LNCaP clone FGC (cell line): ENCODE data around the gene PDZD4.

ENCODE experiments used
- DNase-seq: peaks from one replicate; pipeline ENCODE4 v3.0.0-alpha.2; 2011; ENCODE audit warnings: low read depth
- H3K4me3 ChIP-seq: 2 replicates; pipeline ENCODE4 v1.5.1; 2011; ENCODE audit warnings: mild to moderate bottlenecking, low read depth, low read length, control low read depth
- TF ChIP-seq, protein P1 (sequence below): IDR thresholded peaks from 2 replicates; pipeline ENCODE4 v1.5.1; 2012; ENCODE audit warnings: mild to moderate bottlenecking; ENCODE audit not compliant: control insufficient read depth, insufficient read depth; ENCODE audit errors: extremely low read depth

Gene PDZD4

DNA sequence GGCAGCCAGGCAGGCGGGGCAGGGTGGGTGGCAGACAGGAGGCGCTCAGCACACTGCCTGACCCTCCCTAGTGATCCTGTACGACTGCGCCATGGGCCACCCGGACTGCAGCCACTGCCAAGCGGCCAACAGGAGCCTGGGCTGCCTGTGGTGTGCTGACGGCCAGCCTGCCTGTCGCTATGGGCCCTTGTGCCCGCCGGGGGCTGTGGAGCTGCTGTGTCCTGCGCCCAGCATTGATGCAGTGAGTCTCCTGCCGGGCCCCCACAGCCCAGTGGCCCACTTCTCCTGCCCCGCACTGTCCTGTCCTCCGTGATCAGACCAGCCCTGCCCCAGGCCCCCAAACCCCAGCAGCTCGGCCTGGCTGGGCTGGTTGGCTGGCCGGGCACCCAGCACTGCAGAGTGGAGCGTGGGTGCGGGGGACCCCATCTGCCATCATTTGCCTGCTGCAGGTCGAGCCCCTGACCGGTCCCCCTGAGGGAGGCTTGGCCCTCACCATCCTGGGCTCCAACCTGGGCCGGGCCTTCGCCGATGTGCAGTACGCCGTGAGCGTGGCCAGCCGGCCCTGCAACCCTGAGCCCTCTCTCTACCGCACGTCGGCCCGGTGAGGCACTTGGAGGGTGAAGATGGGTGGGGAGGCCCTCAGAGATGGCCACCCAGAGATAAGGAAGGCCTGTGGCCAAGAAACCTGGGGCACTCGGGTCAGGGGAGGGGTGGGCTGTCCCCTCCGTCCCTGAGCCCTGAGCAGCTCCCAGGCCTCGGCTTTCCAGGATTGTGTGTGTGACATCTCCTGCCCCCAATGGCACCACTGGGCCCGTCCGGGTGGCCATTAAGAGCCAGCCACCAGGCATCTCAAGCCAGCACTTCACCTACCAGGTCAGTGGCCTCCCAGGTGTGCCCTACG lies 58.7 kb downstream of the PDZD4 start:
- no peak for DNase-seq
- H3K4me3 ChIP-seq = no peak overlapping the region
- TF ChIP-seq, protein P1, sequence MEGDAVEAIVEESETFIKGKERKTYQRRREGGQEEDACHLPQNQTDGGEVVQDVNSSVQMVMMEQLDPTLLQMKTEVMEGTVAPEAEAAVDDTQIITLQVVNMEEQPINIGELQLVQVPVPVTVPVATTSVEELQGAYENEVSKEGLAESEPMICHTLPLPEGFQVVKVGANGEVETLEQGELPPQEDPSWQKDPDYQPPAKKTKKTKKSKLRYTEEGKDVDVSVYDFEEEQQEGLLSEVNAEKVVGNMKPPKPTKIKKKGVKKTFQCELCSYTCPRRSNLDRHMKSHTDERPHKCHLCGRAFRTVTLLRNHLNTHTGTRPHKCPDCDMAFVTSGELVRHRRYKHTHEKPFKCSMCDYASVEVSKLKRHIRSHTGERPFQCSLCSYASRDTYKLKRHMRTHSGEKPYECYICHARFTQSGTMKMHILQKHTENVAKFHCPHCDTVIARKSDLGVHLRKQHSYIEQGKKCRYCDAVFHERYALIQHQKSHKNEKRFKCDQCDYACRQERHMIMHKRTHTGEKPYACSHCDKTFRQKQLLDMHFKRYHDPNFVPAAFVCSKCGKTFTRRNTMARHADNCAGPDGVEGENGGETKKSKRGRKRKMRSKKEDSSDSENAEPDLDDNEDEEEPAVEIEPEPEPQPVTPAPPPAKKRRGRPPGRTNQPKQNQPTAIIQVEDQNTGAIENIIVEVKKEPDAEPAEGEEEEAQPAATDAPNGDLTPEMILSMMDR = no peak

DNA sequence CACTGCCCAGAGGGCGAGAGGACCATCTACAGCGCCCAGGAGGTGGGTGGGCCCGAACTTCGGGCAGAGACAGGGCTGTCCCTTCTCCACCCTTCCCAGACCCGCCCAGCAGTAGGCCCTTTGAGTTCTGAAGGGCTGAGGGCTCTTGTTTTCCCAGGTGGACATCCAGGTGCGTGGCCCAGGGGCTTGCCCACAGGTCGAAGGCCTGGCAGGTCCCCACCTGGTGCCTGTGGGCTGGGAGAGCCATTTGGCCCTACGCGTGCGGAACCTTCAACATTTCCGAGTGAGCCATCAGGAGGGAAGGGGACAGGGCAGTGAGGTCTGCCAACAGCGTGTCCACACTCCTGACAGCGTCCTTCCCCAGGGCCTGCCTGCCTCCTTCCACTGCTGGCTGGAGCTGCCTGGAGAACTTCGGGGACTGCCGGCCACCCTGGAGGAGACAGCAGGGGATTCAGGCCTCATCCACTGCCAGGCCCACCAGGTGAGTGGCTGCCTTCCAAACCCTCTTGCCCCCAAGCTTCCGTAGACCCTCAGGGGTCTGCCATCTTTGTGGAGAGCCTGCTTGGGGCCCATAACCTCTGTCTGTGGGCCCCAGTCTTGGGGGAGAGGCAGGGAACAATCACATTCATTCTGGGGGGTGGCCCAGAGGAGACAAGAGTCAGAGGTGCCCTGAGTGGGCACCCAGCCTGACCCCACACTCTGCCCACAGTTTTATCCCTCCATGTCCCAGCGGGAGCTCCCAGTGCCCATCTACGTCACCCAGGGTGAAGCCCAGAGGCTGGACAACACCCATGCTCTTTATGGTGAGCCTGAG lies 59.5 kb downstream of the PDZD4 start:
- H3K4me3 ChIP-seq = no peak overlapping the region
- TF ChIP-seq, protein P1 = no peak
- DNase-seq = no peak

DNA sequence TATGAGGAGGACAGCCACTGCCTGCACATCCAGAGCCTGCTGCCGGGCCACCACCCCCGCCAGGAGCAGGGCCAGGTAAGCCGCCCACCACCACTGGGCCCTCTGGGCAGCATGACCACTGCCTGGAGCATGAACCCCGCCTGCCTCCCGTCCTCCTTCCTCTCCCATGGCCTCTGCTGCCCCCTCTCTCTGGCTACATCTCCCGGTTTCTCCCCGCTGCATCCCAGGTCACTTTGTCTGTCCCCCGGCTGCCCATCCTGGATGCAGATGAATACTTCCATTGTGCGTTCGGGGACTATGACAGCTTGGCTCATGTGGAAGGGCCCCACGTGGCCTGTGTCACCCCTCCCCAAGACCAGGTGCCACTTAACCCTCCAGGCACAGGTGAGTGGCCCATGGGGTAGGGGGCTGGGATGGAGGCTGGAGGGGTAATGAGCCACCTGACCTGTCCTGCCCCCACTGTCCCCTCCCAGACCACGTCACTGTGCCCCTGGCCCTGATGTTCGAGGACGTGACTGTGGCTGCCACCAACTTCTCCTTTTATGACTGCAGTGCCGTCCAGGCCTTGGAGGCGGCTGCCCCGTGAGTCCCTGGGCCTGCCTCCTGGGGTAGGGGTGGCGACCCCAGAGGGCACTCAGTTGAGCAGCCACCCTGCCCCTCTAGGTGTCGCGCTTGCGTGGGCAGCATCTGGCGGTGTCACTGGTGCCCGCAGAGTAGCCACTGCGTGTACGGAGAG lies 60.3 kb downstream of the PDZD4 start:
- DNase-seq = no peak
- TF ChIP-seq, protein P1 = no peak
- no peak overlapping the region for H3K4me3 ChIP-seq

DNA sequence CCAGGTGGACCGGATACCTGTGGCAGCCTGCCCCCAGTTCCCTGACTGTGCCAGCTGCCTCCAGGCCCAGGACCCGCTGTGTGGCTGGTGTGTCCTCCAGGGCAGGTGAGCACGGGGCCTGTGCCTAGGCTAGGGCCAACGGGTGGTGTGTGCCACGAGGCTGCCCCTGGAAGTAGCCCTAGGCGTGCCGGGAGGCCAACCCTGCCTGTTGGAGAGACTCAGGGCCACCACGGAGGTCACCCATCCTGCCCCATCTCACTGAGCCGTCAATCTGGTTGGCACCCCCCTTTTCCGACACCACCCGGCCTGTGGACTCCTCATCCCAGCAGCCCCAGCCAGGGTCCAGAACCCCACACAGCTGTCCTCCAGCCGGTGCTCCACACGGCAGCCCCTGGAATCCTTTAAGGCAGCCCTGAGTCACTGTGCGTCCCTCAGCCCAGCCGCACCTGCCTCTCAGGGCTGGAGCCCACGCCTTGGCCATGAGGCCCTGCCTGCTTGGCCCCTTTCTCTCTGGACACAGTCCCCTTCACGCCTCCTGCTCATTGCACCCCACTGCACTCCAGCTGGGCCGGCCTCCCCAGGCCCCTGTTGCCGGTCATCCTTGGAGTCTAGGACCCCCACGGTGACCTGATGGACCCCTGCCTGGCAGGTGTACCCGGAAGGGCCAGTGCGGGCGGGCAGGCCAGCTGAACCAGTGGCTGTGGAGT lies 61.0 kb downstream of the PDZD4 start:
- TF ChIP-seq, protein P1 = no peak
- no peak for DNase-seq
- no peak overlapping the region for H3K4me3 ChIP-seq

DNA sequence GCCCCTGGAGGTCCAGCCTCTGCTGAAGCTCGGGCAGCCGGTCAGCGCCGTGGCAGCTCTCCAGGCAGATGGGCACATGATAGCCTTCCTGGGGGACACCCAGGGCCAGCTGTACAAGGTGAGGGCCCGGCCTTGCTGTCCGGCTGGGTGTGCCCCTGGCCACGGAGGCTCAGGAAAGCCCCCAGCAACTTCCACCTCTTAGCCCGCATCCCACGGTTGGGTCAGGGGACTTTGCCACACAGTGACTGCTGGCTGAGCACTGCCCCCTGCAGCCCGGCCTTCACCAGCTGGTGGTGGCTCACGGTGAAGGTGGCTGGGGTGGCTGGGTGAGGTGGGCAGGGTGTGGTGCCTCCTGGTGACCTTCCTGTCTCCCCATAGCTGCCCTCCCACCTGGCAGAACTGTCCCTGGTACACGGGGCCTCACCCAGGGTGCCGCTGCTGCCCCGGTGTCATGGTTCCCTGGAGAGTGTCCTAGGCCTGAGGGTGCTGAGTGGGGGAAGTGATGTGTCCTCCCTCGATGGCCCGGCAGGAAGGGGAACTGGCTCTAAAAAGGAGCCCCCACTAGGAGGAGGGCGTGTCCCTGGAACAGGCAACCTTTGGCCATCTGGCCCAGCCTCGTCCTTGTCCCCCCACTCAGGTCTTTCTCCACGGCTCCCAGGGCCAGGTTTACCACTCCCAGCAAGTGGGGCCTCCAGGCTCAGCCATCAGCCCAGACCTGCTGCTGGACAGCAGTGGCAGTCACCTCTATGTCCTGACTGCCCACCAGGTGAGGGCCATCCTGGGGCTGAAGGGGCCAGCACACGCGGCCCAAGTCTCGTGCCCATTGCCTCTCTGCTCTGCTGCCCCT lies 61.8 kb downstream of the PDZD4 start:
- DNase-seq = no peak
- TF ChIP-seq, protein P1 = no peak
- H3K4me3 ChIP-seq = no peak overlapping the region

DNA sequence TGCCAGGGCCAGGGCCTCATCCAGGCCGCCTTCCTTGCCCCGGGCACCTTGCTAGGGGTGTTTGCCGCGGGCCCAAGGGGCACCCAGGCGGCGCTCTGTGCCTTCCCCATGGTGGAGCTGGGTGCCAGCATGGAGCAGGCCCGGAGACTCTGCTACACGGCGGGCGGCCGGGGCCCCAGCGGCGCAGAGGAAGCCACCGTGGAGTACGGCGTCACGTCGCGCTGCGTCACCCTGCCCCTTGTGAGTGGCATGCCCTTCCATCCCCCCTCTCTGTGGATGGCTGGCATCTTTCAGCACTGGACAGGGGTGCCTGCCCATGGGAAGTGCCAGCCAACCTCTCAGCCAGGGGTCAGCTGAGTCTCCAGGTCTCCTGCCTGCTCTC lies 62.7 kb downstream of the PDZD4 start:
- no peak for DNase-seq
- TF ChIP-seq, protein P1 = no peak

More for the DNA sequence above, 62.7 kb downstream of the PDZD4 start:
- H3K4me3 ChIP-seq = no peak overlapping the region
